Loucy (cell line): ENCODE measurements around the gene THADA.

Experiments
- H2AFZ ChIP-seq: fragments of 200-600 bp; sonication (generic); 2 replicates; pipeline ENCODE4 v1.6.0; 2016; ENCODE audit warnings: antibody characterized with exemption, mild to moderate bottlenecking, low read length, moderate library complexity
- H3F3A ChIP-seq: fragments of 200-600 bp; 2 replicates; pipeline ENCODE4 v1.6.0; 2016; ENCODE audit warnings: antibody characterized with exemption, low read depth, mild to moderate bottlenecking
- H3K27me3 ChIP-seq: fragments of 200-600 bp; sonication (generic); 2 replicates; pipeline ENCODE4 v1.6.1; 2014; ENCODE audit warnings: low read length, mild to moderate bottlenecking; ENCODE audit not compliant: insufficient read depth, poor library complexity, severe bottlenecking
- H3K36me3 ChIP-seq: fragments of 200-600 bp; sonication (generic); 2 replicates; pipeline ENCODE4 v1.6.1; 2016; ENCODE audit warnings: low read length; ENCODE audit not compliant: insufficient read depth
- H3K4me1 ChIP-seq: fragments of 200-600 bp; sonication (generic); 2 replicates; pipeline ENCODE4 v1.5.1; 2014; ENCODE audit warnings: low read length, mild to moderate bottlenecking; ENCODE audit not compliant: insufficient read depth, poor library complexity, severe bottlenecking
- H3K4me2 ChIP-seq: fragments of 200-600 bp; sonication (generic); 2 replicates; pipeline ENCODE4 v1.6.0; 2014; ENCODE audit warnings: antibody characterized with exemption, low read length, low read depth, mild to moderate bottlenecking; ENCODE audit not compliant: poor library complexity, severe bottlenecking
- H3K4me3 ChIP-seq: fragments of 200-600 bp; sonication (generic); 2 replicates; pipeline ENCODE4 v1.5.1; 2014; ENCODE audit warnings: low read length, mild to moderate bottlenecking, mixed read lengths; ENCODE audit not compliant: poor library complexity, severe bottlenecking
- H3K79me2 ChIP-seq: fragments of 200-600 bp; sonication (generic); 2 replicates; pipeline ENCODE4 v1.6.1; 2014; ENCODE audit warnings: low read length; ENCODE audit not compliant: insufficient read depth
- H3K9ac ChIP-seq: fragments of 200-600 bp; sonication (generic); 2 replicates; pipeline ENCODE4 v1.6.0; 2014; ENCODE audit warnings: mild to moderate bottlenecking, low read depth, low read length, moderate library complexity; ENCODE audit not compliant: poor library complexity, severe bottlenecking
- H3K9me2 ChIP-seq: fragments of 200-600 bp; sonication (generic); replicated peaks from 2 replicates; pipeline ENCODE4 v1.6.1; 2016; ENCODE audit warnings: low read depth, low read length, mixed read lengths
- H3K9me3 ChIP-seq: fragments of 200-600 bp; sonication (generic); 2 replicates; pipeline ENCODE4 v1.6.1; 2014; ENCODE audit warnings: mild to moderate bottlenecking, antibody characterized with exemption, low read length, low read depth; ENCODE audit not compliant: insufficient read depth
- H4K20me1 ChIP-seq: fragments of 200-600 bp; sonication (generic); 2 replicates; pipeline ENCODE4 v1.6.0; 2014; ENCODE audit warnings: antibody characterized with exemption, low read length, mild to moderate bottlenecking; ENCODE audit not compliant: insufficient read depth, poor library complexity, severe bottlenecking
- EZH2phosphoT487 ChIP-seq: fragments of 200-600 bp; IDR thresholded peaks from 2 replicates; pipeline ENCODE4 v1.6.1; 2018; ENCODE audit warnings: antibody characterized with exemption, mild to moderate bottlenecking, moderate library complexity, borderline replicate concordance
- TF ChIP-seq, protein P1 (sequence below): fragments of 200-600 bp; sonication (generic); conservative IDR thresholded peaks from 2 replicates; pipeline ENCODE4 v1.5.1; 2014; ENCODE audit warnings: mild to moderate bottlenecking, antibody characterized with exemption, low read length

Gene THADA

DNA sequence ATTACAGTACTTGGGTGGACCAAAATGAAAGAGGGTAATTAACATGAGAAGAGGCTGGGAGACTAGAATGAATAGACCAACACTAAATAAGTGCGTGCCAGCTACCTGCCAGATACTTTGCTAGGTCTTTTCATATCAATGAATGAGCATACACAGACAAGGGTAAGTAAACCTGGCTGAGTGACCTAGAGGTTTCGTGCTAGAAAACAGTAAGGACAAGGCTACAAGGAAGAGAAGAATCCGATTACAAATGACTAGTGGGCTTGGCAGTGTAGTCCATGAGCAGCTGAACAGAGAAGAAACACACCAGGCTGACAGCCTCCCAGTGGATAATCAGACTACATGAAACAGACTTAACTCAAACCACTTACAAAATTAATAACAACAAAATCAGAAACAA, 64.6 kb downstream of the THADA start:
- no peak overlapping the region for H3K4me2 ChIP-seq
- H3K9ac ChIP-seq = no peak overlapping the region
- H3K79me2 ChIP-seq = no peaks in the 10 kb centered on the region
- no peaks in the 10 kb centered on the region for H3K27me3 ChIP-seq
- H3K9me2 ChIP-seq = no peaks in the 10 kb centered on the region
- H3K4me3 ChIP-seq = no peak overlapping the region
- TF ChIP-seq EZH2phosphoT487 = no peak
- TF ChIP-seq, protein P1, sequence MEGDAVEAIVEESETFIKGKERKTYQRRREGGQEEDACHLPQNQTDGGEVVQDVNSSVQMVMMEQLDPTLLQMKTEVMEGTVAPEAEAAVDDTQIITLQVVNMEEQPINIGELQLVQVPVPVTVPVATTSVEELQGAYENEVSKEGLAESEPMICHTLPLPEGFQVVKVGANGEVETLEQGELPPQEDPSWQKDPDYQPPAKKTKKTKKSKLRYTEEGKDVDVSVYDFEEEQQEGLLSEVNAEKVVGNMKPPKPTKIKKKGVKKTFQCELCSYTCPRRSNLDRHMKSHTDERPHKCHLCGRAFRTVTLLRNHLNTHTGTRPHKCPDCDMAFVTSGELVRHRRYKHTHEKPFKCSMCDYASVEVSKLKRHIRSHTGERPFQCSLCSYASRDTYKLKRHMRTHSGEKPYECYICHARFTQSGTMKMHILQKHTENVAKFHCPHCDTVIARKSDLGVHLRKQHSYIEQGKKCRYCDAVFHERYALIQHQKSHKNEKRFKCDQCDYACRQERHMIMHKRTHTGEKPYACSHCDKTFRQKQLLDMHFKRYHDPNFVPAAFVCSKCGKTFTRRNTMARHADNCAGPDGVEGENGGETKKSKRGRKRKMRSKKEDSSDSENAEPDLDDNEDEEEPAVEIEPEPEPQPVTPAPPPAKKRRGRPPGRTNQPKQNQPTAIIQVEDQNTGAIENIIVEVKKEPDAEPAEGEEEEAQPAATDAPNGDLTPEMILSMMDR = no peak
- H3F3A ChIP-seq = no peaks in the 10 kb centered on the region
- no peak overlapping the region for H2AFZ ChIP-seq
- H3K9me3 ChIP-seq = no peaks in the 10 kb centered on the region
- H4K20me1 ChIP-seq = no peaks in the 10 kb centered on the region
- no peaks in the 10 kb centered on the region; the same call in 1 of the 2 replicates for H3K36me3 ChIP-seq
- H3K4me1 ChIP-seq = no peaks in the 10 kb centered on the region

DNA sequence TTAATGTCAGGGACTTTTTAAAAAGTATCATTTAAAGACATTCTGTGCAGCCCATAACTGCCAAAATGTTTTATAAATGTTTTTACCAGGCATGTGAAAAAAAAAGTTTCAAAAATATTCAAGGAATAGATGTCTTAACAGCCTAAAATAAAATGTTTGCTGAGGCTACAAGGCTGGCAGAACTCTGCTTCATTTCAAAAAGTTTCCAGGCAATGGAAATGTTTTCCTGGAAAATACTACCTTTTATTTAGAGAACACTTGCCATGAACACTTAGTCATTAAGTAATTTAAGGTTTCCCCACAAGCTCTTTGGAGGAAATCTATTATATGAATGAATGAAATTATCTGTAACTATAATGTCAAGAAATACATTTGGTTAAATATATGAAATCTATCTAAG, 68.8 kb downstream of the THADA start:
- Histone ChIP-seq H4K20me1 (no peaks in the 10 kb centered on the region), H3K9me3 (no peaks in the 10 kb centered on the region), H3F3A (no peaks in the 10 kb centered on the region), H3K9me2 (no peaks in the 10 kb centered on the region), H3K4me2 (no peak overlapping the region), H2AFZ (no peak overlapping the region), H3K36me3 (peaks cover 9% of the 10 kb centered on the region), H3K4me3 (no peak overlapping the region), H3K79me2 (no peaks in the 10 kb centered on the region), H3K27me3 (no peaks in the 10 kb centered on the region), H3K4me1 (peaks cover 9% of the 10 kb centered on the region), H3K9ac (no peak overlapping the region)
- TF ChIP-seq, protein P1 = no peak
- no peak for TF ChIP-seq EZH2phosphoT487

GRCh38 chr2:43525506-43525905, 70.3 kb downstream of the THADA start:
- H3K4me2 ChIP-seq = no peak overlapping the region
- no peak overlapping the region for H3K4me3 ChIP-seq
- no peaks in the 10 kb centered on the region for H3K79me2 ChIP-seq
- no peak overlapping the region for H3K9ac ChIP-seq
- no peaks in the 10 kb centered on the region for H3K27me3 ChIP-seq
- no peaks in the 10 kb centered on the region for H3F3A ChIP-seq
- no peaks in the 10 kb centered on the region for H3K9me2 ChIP-seq
- H2AFZ ChIP-seq = no peak overlapping the region
- H4K20me1 ChIP-seq = no peaks in the 10 kb centered on the region
- peaks cover 9% of the 10 kb centered on the region for H3K4me1 ChIP-seq
- TF ChIP-seq EZH2phosphoT487 = no peak
- TF ChIP-seq, protein P1 = no peak
- H3K9me3 ChIP-seq = no peaks in the 10 kb centered on the region
- H3K36me3 ChIP-seq = peaks cover 9% of the 10 kb centered on the region
